HG03280 (cell line): Measurements from ENCODE around the gene ARTN.

Source experiments
- ATAC-seq: cut with Tn5 transposase; IDR thresholded peaks from one replicate; pipeline ENCODE4 v1.9.1; 2021; ENCODE audit warnings: mild to moderate bottlenecking, moderate library complexity; ENCODE audit not compliant: unreplicated experiment

ARTN gene

DNA sequence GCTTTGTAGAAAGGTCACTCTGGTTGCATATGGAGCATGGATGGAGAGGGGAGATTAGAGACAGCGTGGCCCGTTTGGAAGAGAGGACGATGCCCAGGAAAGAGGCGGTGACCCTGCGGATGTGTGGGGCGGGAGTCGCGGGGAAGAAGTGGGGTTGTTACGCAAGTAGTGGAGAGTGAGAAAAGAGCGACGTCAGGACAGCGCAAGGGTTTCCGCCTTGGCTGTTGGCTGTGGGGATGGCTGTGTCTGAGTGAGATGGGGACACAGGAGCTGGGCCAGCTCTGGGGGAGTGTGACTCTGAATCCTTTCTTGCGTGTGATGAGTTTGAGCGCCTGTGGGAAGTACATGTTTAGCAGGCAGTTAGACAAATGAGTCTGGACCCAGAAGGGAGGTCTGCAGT is 49.2 kb downstream of the ARTN start:
- no peak for ATAC-seq

DNA sequence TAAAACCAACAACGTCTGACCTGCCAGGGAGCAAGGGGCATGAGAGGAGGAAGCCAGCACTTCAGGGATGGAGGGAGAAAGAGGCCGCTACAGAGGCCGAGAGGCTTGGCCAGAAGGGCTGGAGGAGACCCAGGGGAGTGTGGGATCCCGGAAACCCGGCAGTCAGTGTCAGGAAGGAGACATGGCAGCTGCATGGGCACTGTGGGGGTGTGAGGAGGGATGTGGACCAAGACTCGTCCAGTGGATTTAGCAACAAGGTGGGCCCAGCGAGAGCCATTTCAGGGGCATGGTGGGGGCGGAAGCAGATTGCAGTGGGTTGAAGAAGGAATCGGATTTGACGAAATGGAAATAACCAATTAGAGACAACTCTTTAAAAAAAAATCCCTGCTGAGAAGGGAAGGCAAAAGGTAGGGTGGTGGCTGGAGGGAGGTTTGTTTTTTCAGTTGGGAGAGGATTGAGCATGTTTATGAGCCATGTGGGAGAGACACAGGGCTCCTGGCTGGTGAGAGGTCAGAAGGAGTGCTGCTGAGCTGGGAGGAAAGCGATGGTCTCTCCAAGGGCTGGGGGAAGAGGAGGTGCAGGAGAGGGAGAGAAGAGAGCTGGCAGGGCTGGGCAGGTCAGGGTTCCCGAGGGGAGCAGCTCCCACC is 49.8 kb downstream of the ARTN start:
- no peak for ATAC-seq

DNA sequence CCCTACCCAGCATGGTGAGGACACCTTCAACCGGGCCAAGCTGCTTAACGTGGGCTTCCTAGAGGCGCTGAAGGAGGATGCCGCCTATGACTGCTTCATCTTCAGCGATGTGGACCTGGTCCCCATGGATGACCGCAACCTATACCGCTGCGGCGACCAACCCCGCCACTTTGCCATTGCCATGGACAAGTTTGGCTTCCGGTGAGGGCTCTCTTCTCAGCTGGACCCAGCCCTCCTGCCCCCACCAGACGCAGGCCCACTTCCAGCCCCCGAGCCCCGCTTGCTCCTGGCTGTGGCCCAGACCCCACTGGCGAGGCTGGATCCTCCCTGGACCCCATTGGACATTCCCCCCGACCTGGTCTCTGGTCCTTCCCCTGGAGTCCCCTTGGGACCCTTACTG is 51.3 kb downstream of the ARTN start:
- no peak for ATAC-seq

DNA sequence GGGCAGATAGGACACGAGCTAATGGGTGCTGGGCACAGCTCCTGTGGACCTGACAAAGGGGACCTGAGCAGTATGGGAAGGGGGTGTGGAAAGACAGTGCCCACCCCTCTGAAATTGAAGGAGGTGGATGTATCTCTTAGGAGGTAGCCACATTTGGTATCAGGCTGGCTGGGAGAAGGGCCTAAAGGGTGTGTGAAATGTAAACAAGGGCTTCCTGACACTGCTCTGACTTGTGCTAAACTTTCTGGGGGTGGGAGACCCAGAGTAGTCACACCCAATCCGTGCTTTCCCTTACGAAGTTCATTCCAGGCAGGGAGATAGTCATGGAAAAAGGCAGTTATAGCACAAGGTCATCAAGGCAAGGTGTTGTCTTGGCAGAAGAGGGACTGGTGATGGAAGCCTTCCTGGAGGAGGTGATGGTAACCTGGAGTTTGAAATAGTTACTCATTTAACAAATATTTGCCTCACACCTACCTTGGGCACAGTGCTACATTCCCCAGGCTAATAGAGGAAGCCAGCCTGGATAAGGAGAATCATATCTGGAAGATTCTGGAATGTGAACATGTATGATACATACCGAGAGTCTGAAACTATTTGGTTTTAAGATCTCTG is 52.5 kb downstream of the ARTN start:
- no peak for ATAC-seq

DNA sequence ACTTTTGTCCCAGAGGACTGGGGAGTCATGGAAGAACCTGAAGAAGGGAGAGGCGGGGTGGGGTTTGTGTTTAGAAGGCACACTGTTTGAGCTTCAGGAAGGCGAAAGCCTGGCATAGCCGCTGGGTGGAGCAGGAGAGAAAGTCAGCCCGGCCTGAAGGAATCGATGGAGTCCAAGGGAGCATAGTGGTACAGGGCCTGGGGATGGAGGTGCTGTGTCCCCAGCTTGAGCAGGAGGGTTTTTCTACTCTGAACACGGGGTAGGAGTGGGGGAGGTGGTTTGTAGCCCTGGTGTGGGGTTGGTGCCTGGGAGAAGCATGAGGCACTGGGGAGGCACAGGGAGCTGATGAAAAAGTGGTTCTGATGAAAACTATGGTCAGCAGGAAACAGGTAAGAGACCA is 53.1 kb downstream of the ARTN start:
- no peak for ATAC-seq
